NT2/D1 (cell line): ENCODE measurements around the gene EPN2.

Experiments used
- DNase-seq: peaks from one replicate; pipeline ENCODE4 v3.0.0-alpha.2; 2011; ENCODE audit warnings: low read depth, low spot score
- H3K27me3 ChIP-seq: 2 replicates; pipeline ENCODE4 v1.6.0; 2011; ENCODE audit warnings: mild to moderate bottlenecking; ENCODE audit not compliant: insufficient read length, insufficient read depth
- H3K36me3 ChIP-seq: 2 replicates; pipeline ENCODE4 v1.6.1; 2011; ENCODE audit warnings: mild to moderate bottlenecking, low read length, mixed read lengths; ENCODE audit not compliant: insufficient read depth, insufficient read length
- H3K4me1 ChIP-seq: 2 replicates; pipeline ENCODE4 v1.5.1; 2011; ENCODE audit not compliant: insufficient read depth, insufficient read length
- H3K4me3 ChIP-seq: 2 replicates; pipeline ENCODE4 v1.5.1; 2011; ENCODE audit warnings: low read depth; ENCODE audit not compliant: insufficient read length
- H3K9ac ChIP-seq: 2 replicates; pipeline ENCODE4 v1.6.0; 2011; ENCODE audit warnings: low read depth; ENCODE audit not compliant: insufficient read length
- H3K9me3 ChIP-seq: 2 replicates; pipeline ENCODE4 v1.5.1; 2011; ENCODE audit warnings: mild to moderate bottlenecking, low read length; ENCODE audit not compliant: insufficient read depth
- SUZ12 ChIP-seq: IDR thresholded peaks from 2 replicates; pipeline ENCODE4 v1.6.1; 2011; ENCODE audit not compliant: insufficient read length, insufficient read depth; ENCODE audit errors: extremely low read depth
- YY1 ChIP-seq: IDR thresholded peaks from 2 replicates; pipeline ENCODE4 v1.6.1; 2011; ENCODE audit not compliant: insufficient read length, insufficient read depth
- ZNF274 ChIP-seq: IDR thresholded peaks from 2 replicates; pipeline ENCODE4 v1.6.1; 2011; ENCODE audit warnings: mild to moderate bottlenecking, low read depth, low read length

EPN2 gene

DNA sequence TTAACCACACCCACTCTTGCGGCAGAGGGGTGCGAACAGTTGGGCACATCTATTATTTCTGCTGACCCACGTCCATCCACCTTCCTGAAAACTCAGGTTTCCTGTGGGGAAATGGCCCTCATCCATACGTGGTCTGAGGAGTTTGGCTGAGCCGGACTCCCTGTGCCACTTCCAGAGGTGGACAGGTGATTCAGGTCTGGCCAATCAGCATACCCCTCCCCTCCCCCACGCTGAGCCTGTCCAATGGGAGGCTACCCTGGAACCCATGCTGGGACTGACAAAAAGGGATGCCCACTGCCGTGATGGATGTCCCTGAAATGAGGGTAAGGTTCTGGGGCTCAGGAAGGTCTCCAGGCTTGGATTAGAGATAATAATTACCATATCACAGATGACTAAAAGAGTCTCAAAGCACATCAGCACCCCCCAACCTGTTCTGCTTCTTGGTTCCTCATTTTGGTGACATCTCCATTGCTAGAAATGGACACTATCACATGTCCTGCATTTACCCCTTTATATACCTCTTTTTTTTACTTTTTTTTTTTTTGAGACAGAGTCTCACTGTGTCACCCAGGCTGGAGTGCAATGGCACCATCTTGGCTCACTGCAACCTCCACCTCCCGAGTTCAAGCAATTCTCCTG, 135.8 kb downstream of the EPN2 start:
- no peak overlapping the region for H3K9ac ChIP-seq
- no peaks in the 10 kb centered on the region for H3K9me3 ChIP-seq
- peaks cover 7% of the 10 kb centered on the region for H3K4me1 ChIP-seq
- H3K27me3 ChIP-seq: no peaks in the 10 kb centered on the region
- TF ChIP-seq YY1 (no peak), ZNF274 (no peak), SUZ12 (no peak)
- DNase-seq: no peak
- H3K36me3 ChIP-seq: no peaks in the 10 kb centered on the region
- H3K4me3 ChIP-seq: no peak overlapping the region

DNA sequence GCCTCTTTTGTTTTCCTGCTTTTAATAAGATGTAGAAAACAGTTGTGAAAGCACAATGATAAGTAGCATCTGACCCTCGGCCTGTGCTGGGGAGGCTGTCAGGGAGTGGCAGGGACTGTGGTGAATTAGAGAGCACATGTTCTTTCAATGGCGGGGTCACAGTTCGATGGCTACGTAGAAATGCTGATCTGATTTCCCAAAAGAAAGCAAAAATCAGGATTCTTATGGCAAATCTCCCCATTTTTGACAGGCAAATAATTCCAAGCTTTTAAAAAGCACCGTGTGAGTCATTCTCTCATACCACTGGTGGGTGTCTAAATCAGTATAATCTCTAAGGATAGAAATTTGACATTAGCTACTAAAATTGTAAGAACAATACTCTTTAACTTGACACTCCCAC, 137.0 kb downstream of the EPN2 start:
- H3K9me3 ChIP-seq: no peaks in the 10 kb centered on the region
- H3K9ac ChIP-seq: no peak overlapping the region
- TF ChIP-seq ZNF274 (no peak), SUZ12 (no peak), YY1 (no peak)
- H3K27me3 ChIP-seq: no peaks in the 10 kb centered on the region
- peaks cover 4% of the 10 kb centered on the region for H3K36me3 ChIP-seq
- peaks cover 7% of the 10 kb centered on the region for H3K4me1 ChIP-seq
- DNase-seq: no peak
- no peak overlapping the region for H3K4me3 ChIP-seq

DNA sequence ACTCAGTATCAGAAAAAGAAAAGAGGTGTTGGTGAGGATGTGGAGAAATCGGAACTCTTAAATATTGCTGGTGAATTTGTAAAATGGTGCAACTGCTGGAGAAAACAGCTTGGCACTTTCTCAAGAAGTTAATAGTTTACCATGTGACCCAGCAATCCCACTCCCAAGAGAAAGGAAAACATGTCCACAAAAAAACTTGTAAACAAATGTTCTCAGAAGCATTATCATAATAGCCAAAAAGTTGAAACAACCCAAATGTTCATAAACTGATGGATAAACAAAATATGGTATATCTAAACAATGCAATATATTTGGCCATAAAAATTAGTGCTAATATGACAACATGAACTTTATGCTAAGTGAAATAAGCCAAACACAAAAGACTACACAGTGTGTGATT, 138.6 kb downstream of the EPN2 start:
- Histone ChIP-seq H3K4me3 (no peak overlapping the region), H3K36me3 (peaks cover 20% of the 10 kb centered on the region), H3K9me3 (no peaks in the 10 kb centered on the region), H3K27me3 (no peaks in the 10 kb centered on the region), H3K4me1 (peaks cover 7% of the 10 kb centered on the region), H3K9ac (no peak overlapping the region)
- no peak for DNase-seq
- TF ChIP-seq ZNF274 (no peak), YY1 (no peak), SUZ12 (no peak)

DNA sequence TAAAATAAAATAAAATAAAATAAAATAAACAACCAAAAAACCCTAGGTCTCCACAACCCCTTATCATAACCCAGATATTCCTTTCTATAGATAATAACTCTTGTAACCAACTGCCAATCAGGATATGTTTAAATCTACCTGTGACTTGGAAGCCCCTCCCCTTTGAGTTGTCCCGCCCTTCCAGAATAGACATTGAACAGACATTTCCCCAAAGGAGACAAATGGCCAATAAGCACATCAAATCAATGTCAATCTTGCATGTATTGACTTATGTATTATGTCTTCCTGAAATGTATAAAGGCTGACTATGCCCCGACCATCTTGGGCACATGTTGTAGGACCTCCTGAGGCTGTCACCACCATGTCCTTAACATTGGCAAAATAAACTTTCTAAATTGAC, 139.6 kb downstream of the EPN2 start:
- H3K9ac ChIP-seq: peak overlapping the region; percentile 68
- DNase-seq: no peak

GRCh38 chr17:19377602-19378415, 140.6 kb downstream of the EPN2 start:
- no peaks in the 10 kb centered on the region for H3K27me3 ChIP-seq
- H3K4me3 ChIP-seq: peak overlapping the region; percentile 86
- no peaks in the 10 kb centered on the region for H3K9me3 ChIP-seq
- H3K9ac ChIP-seq: peak overlapping the region; percentile 96
- peak; percentile 93 for DNase-seq
- H3K4me1 ChIP-seq: peaks cover 3% of the 10 kb centered on the region
- peaks cover 41% of the 10 kb centered on the region for H3K36me3 ChIP-seq
- TF ChIP-seq SUZ12 (no peak), YY1 (peak; percentile 55)

More for the DNA sequence above, 139.6 kb downstream of the EPN2 start:
- peaks cover 31% of the 10 kb centered on the region for H3K36me3 ChIP-seq
- no peaks in the 10 kb centered on the region for H3K27me3 ChIP-seq
- TF ChIP-seq ZNF274 (no peak), SUZ12 (no peak), YY1 (no peak)
- H3K4me1 ChIP-seq: peaks cover 3% of the 10 kb centered on the region
- peak overlapping the region; percentile 76 for H3K4me3 ChIP-seq
- H3K9me3 ChIP-seq: no peaks in the 10 kb centered on the region

DNA sequence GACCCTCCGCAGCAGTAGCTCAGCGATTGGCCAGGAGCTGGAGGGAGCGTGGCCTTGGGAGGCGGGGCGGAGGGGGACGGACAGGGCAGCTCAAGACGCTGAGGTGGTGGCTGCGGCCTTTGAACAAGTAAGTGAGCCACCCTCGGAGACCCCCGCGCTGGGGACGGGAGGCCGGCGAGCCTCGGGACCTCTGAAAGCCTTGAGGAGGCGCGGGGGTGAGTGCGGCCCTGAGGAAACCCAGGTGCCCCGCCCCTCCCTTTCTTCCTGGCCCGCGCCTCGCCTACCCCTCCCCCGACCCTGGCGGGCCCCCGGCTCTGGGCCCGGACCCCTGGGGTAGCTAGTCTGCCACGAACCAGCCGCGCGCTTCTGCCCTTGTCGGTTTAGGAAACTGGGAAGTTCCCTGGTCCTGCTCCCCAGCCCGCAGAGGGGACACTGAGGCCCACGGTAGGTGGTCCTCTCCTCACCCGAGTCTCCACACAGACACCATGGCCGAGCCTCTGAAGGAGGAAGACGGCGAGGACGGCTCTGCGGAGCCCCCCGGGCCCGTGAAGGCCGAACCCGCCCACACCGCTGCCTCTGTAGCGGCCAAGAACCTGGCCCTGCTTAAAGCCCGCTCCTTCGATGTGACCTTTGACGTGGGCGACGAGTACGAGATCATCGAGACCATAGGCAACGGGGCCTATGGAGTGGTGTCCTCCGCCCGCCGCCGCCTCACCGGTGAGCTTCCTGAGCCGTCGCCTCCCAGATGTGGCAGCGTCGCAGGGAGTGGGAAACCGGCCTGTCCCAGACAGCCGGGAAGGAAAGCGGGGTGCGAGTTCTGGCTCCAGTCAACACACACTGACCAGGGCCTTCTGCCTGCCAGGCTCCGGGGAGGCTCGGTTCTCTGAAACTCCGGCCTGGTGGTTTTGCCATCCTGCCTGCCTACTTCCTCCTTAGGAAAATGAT, 141.5 kb downstream of the EPN2 start, which contains the start of gene MAPK7:
MAPK7 (plus strand) TSS at position 83 of the 945 bp plus-strand sequence; CDS start at position 486, 403 bp downstream.
- H3K9me3 ChIP-seq: no peaks in the 10 kb centered on the region
- peak within 1 kb of the TSS; percentile 96 for H3K9ac ChIP-seq
- no peaks in the 10 kb centered on the region for H3K4me1 ChIP-seq
- DNase-seq: no peak
- peak within 1 kb of the TSS; percentile 86 for H3K4me3 ChIP-seq
- peaks cover 49% of the 10 kb centered on the region for H3K36me3 ChIP-seq
- no peaks in the 10 kb centered on the region for H3K27me3 ChIP-seq
- TF ChIP-seq YY1 (no peak), ZNF274 (no peak), SUZ12 (no peak)
